GM03348 (cell line): ENCODE data around the gene NOTCH2.
A peak's percentile ranks its signal among the peaks of the same experiment; 100 is the strongest.
"Not testable (repeated sequence)": the region's sequence is repeated elsewhere in the genome, so short reads cannot be mapped to it uniquely, and the experiment has no call there.

Experiments used
- DNase-seq: peaks from one replicate; pipeline ENCODE4 v3.0.0; 2012; ENCODE audit warnings: low spot score

The NOTCH2 gene

DNA sequence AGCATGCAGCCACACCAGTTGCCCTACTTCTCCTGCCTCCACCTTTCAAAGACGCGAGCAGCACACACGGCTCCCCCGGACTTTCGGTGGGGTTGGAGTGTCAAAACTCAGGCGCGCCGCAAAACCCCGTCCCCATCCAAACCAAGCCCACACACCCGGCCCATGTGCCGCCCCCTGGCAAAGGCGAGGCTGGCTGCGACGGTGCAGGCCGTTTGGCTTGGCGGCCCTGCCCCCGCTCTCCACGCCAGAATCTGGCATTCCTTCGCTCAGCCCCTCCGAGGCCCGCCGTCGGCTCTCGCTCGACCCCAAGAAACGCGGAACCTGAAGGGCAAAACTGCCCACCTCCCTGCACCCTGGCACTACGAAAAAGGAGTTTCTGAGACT lies 787 bp downstream of the NOTCH2 start:
- not testable (repeated sequence) for DNase-seq

DNA sequence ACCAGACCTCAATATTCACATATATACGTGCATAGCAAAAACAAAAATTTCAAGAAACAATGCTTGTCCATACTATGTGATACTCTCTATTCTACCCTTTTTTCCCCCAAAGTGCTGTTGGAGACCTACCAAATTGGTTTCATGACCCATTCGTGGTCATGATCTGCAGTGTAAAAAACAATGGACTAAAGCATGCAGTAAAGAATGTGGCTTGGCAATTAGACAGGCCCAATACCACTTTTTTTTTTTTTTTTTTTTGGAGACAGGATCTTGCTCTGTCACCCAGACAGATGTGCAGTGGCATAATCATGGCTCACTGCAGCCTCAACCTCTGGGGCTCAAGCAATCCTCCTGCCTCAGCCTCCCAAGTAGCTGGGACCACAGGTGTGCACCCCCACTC lies 21.3 kb downstream of the NOTCH2 start:
- DNase-seq = not testable (repeated sequence)

DNA sequence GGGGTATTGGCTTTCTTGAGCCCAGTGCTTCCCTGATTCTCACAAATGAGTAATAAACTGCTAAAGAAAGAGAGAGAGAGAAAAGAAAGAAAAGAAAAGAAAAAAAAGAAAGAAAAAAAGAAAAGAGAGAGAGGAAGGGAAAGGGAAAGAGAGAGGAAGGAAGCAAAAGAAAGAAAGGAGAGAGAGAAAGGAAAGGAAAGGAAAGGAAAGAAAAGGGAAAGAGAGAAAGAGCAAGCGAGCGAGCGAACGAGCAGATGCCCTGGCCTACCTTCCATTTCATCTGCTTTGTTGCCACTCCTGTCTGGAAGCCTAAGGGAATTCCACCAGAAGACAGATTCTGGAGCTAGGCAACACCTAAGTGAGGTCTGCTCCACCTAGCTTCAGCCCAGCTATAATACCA lies 27.7 kb downstream of the NOTCH2 start:
- DNase-seq = not testable (repeated sequence)

DNA sequence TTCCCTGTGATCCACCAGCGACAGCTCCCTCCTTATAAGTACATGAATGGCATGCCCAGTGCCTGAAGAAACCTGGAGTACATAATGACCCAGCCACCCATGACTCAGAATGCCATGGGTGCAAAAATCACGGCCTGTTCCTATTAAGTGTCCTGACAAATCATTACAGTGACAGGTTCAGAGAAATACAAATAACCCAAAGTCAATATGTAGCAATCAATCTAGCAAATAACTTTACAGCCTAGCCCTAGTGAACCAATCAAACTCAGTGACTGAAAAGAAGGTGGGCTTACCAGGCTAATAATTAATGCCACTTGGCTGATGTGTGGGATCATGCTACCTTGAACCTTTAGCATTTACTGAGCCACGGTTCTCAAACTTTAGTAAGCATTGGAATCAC lies 37.2 kb downstream of the NOTCH2 start:
- DNase-seq = not testable (repeated sequence)

DNA sequence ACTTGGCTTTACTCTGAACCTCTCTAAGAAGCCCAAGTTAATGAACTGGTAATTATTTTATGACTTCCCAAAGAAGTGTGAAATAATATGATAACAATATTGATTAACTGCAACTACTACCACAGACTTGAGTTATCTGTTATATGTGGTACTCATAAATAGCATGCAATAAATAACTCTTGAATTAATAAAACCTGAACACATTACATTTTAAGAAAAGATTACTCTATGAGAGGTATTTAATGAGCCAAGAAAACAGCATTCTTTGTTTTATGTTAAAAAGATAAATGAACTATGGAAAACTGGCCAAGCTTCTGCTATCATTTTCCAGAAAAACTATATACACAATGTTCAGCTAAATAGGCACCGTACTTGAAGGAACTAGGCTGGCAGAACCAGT lies 45.7 kb downstream of the NOTCH2 start:
- DNase-seq = not testable (repeated sequence)

DNA sequence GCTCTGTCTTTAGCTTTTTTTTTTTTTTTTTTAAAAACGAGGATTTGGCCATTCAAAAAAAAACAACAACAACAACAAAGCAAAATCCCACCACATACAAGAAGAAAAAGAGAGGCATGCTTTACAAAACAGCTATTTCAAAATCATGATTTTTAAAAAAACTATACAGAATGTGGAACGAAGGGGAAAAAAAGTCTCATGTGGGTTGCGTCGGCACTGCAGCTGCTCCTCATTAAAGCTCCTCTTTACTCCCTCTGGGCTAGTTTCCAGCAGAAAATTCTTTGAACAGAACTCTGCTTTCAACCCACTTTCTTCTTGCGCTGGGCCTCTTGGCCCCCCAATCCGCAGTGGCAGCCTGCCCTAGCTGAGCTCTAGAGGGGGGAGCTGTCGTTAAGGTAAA lies 54.5 kb downstream of the NOTCH2 start:
- not testable (repeated sequence) for DNase-seq

DNA sequence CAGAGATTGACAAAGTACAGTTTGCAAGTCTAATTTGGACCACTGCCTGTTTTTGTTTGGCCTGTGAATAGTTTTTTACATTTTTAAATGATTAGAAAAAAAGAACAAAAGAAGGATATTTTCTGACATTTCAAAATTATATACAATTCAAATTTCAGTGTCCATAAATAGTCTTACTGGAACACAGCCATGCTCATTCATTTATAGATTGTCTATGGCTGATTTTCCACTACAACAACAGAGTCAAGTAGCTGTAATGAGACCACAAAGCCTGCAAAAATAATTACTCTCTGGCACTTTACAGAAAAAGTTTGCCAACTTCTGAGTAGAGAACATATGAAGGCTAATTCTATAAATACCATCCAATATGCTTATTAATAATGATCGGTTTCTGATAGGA lies 61.1 kb downstream of the NOTCH2 start:
- DNase-seq = not testable (repeated sequence)

DNA sequence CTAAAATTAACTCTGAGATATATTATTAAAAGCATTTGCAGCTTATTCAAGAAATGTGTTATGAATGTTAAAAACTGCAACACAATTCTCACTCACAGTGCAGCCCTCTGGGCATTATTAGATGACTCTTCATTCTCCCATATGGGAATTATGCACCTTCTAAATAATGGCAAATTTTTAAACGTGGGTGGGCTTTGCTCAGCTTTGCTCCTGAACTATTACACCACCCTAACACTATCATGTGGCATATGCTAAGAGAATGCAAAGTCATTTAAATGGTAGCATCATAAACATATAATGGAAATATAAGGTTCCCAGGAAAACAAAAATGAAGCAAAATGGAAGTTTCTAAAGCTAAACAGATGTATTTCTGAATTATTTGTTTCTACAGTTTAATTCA lies 61.6 kb downstream of the NOTCH2 start:
- not testable (repeated sequence) for DNase-seq

DNA sequence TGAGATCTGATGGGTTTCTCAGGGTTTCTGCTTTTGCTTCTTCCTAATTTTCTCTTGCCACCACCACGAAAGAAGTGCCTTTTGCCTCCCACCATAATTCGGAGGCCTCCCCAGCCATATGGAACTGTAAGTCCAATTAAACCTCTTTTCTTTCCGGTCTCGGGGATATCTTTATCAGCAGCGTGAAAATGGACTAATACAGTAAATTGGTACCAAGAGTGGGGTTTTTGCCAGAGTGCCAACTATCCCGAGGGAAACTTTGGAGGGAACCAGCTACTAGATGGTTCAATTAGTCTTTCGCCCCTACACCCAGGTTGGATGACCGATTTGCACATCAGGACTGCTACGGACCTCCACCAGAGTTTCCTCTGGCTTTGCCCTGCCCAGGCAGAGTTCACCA lies 68.4 kb downstream of the NOTCH2 start:
- DNase-seq = not testable (repeated sequence)

DNA sequence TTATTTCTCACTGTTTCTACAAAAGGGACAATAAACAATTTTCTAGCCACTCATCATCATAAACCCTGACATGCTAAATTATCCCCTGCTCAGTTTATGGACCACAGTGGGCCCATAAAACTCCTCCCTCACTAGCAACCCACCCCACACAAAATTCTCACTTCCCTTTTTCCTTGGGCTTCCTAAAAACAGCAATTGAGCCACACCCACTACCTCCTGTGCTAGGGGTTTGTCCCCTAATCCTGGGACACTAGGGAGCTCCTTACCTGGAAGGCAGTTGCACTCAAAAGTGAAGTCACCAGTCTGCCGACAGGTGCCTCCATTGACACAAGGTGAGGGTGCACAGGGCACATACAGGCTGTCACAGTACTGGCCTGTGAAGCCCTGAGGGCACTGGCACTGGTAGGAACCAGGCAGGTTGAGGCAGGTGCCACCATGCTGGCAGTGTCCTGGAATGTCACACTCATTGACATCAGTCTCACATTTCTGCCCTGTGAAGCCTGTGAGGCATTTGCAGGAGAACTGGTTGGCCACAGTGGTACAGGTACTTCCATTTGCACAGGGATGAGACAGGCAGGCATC lies 72.6 kb downstream of the NOTCH2 start:
- not testable (repeated sequence) for DNase-seq

DNA sequence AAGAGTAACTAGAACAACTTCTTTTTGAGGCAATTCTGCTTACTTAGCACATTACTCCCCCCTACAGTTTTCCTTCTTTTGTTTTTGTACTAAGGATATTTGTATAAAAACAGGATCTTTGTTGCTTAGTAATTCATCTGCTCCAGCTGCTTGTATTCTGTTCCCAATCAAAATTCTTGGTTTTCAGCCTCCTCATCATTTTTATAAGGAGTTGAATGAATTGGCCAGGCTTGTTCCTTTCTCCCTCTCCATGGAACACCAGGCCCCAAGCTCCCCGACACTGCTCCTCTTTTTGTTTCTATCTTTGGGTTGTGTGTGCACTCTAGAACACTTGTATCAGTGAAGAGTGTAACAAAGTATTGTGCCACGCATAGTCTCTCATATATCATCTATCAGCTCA lies 73.5 kb downstream of the NOTCH2 start:
- not testable (repeated sequence) for DNase-seq

DNA sequence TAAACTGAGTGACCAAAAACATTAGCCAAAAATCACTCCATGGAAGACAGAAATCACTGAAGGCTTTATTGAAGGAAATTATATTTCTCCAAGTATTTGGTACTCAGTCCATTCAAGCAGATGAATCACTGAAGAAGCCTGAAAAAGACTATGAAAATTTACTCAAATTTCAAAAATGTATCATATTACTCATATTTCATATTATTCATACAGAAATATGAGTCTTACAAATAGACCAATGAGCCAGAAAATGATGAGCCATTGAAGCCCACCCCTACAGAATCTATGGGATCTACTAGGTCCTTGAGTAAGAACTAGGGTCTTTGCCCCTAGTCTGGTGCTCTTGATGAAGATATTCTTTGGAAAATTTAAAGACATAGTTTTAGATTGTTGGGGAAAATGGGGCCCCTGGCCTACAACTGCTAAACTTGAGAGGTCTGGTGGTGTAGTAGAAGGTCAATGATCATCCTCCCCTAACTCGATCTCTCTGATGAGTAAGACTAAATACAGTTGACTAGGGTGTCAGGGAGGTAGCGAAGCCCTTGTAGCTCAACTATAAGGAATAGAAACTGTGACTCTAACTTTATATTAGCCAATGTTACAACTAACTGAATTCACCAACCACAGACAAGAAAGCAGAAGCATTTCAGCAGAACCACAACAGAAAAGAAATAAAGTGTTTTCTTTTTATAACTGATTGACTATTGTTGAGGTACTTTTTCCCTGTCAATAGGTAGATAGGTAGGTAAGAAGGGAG lies 81.0 kb downstream of the NOTCH2 start:
- DNase-seq = no peak

DNA sequence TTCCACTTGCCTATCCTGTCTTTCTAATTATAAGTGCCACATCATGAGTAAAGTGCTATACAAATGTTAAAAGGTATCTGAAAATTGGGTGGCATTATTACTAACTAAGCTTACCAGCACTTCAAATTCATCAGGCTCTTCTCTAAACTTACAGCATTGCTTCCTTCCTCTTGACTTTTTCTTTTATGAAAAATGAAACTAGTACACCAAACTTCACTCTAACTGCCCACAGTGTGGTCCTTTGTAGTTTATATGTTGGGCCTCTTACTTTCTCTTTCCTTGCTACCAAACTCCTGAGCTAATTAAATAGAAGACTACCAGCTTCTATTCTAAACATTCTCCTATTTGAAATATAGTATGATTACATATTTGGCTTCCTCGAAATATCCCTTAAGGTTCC lies 81.8 kb downstream of the NOTCH2 start:
- no peak for DNase-seq

DNA sequence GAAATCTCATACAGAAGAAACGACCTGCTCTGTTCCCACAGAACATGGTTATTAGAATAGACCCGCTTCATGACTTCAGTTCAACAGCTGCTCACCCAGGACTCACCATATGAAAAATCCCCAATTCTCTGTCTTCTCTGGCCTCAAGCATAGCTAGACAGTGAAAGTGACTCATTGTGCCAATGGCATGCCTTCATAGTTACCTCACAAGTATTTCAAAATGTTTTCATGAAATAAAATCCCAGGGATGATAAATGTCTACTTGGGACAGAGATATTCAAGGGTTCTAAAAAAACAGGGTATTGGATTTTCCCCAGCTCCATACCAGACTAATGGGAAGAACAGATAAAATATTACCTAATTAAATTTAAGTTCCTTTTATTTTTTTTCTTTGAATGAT lies 82.3 kb downstream of the NOTCH2 start:
- DNase-seq = peak; percentile 67

DNA sequence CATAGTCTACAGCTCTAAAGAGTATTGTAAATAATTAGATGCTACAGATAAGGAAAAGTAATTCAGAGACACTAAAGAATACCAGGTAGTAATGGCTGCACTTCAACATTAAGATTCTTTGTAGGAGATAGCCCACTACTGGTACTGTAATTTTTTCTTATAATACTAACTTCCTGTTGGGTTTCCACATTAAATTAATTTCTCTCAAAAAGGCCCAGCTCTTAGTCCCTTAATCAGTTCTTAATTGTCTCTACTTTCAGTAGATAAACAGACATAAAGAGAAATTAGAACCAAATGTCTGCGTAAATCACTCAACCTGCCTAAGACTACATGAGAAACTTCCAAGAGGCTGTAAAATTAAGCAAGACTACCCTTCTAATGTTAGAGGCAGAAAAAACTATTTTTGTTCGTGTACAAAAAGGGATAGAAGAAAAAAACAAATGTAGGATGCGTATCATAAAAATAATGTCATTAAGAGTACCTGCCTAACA lies 83.4 kb downstream of the NOTCH2 start:
- no peak for DNase-seq

DNA sequence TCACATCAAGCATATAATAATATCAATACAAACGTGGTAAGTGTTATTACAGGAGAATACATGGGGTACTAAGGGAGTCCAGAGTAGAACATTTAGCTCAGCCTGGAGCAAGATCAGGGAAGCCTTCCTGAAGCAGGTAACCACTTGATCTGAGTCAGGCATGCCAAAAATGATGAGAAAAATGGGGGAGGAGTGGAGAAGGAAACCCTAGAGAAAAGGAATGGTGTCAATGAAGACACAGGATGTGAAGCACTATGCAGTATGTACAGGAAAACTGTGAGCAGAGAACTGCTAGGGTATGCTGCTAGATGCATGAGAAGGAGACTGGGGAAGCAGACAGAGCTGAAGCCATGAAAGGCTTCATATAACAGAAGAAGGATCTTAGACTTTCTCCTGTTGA lies 84.7 kb downstream of the NOTCH2 start:
- no peak for DNase-seq

DNA sequence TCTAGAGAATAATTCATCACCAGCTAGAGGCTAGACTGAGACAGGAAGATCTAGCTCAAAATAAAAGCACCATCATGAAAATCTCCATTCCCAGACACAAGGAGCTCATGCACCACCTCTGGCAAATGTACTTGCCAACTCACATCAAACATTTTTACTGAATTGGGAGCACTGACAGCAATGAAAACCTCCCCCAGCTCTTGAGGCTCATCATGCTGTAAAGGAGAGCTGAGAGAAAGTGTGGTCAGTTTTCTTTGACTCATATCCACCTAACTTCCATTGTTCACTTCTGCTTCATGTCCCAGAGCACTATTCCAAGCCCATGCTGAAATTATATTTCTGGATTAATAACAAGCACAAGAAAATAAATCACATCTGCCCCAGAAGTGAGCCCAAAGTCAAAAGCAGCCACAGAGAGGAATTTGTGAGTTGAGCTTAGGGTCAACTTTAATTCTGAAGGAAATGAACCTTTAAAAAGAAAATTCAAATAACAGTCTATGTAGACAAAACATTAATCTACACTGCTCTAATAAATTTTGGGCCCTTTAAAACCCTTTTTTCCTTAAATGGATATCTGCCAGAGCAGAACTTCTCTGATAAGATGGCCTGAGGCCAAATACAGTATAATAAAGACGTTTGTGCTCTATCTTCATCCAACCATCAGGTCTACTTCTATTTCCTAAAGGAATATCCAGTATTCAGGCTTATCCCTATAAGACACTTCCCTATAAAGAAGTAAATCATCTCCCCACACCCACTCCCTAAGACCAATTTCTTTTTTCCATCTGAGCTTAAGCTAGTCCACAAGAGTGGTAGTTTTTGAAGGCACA lies 87.3 kb downstream of the NOTCH2 start:
- peak; percentile 24 for DNase-seq

DNA sequence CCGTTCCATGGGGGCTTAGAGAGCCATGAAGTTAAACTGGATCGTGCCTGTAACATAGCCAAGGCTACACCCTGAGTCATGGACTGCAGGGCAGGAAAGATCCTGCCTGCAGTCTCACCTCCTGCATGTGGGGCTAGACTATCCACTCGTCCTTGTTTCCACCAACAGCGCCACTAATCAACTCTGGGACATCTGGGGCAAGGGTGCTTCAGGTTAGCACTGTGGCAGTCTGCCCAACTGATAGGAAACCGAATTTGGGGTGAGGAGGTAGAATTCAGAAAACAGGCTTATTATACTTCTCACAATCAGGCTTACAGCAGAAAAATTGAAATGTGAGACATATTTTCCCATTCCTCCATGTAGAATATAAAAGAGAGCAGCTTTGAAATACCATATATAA lies 88.0 kb downstream of the NOTCH2 start:
- DNase-seq = no peak

DNA sequence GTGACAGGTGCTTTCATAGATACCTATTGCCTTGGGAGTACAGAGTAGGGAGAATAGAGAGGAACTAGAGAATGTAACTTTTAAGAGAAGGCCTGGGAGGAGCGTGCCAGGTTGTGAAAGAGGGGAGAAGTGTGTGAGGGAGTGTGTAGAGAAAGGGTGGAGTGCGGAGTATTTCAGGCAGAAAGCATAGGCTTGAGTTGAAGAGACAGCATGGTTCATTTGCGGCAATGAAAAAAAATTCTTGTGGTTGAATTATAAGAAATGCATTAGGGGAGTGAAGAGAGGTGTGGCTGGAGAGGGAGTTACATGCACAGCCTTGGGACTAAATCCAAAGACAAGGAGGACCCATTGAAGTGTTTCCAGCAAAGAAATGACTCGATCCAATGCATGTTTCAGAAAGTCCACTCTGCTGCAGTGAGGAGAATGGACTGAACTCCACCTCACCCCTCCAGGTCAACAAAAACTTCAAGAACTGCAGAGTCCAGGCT lies 91.4 kb downstream of the NOTCH2 start:
- no peak for DNase-seq

DNA sequence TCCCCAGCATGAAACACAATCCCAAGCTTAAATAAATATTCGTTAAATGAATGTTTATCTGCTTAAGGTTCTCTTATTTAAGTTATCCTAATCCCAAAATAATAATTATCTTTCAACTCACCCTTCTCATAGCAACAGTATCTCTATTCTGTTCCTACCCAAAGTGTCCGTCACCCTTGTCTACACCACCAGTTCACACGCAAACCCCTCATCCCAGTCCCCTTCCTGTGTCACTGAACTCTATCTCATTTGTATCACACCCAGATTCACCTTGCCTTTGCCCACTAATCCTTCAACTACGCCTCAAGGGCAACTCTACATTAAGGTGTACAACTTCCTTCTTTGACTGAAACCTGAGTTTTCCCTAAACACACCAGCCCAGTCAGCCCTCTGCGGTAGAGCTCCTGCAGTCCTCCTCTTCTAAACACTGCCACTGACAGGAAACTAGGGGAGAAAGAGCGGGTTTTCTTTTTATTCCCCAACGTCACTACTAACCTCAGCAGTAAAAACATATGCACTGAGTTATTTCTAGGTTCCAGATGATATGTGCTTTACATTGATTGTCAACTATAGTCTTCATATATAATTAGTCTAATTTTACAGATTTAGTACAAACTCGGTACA lies 92.2 kb downstream of the NOTCH2 start:
- not testable (repeated sequence) for DNase-seq

DNA sequence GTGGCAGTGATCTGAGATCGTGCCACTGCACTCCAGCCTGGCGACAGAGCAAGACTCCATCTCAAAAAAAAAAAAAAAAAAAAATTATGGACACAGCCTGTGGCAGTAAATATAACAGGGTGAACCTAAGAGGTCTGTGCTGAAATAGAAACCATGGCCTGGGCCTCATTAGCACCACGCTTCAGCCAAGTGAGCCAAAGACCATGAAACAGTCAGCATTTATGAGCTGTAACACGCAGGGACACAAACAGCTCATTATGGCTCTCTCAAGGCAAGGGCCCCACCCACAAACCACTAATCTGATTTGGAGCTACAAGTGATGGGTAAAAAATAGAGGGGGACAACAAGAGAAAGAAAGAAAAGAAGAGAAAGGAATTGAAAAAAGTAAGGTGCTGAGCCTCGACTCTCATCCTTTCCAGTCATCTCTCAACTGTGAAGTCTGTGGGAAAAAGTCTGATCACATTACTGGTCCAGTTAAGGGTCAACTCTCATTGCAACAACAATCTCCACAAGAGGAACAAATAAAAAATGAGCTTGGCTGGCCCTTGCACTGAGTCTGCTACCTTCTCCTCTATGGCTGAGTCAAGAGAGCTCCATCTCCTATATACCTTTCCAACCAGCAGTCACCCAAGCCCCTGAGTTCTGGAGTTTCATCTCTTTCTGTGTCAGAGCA lies 93.7 kb downstream of the NOTCH2 start:
- DNase-seq = not testable (repeated sequence)

DNA sequence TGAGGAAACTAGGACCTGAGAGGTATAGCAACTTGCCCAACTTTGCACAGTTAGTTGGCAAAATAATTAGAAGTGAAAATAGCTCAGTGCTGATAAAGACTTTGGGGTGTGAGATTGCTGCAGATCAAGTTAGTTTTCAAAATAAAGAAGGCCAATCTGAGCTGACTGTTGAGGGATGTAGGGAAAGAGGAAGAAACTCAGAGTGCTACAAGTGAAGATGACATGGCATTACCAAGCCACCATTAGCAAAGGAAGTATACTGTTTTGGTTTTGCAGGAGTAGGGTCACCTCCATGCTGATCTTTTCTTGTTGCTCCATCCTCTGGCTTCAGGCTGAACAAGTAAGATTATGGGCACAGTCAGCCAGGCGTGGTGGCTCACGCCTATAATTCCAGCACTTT lies 94.5 kb downstream of the NOTCH2 start:
- no peak for DNase-seq
